ENCODE measurements around the gene RBM48.

DNA sequence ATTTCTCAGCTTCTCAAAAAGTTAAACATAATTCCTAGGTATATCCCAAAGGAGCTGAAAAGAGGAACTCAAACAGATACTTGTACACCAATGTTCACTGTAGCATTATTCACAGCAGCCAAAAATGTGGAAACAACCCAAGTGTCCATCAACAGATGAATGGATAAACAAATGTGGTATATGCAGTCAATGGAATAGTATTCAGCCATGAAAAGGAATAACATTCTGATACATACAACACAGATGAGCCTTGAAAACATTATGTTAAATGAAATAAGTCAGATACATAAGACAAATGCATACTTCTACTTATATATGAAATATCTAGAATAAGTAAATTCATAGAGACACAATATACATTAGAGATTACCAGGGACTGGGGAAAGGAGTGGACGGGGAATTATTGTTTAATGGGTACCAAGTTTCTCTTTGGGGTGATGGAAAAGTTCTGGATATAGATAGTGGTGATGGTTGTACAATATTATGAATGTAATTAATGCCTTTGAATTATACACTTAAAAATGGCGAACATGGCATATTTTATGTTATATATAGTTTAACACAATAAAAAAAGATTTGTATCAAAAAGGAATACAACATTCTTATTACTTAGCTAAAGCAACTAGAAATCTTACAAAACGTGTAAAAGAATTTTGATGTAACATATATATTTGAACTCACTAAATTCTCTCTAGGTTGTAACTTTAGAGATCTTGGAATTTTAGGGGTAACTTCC lies 15.3 kb upstream of the RBM48 start:
- TF ChIP-seq POLR2AphosphoS5 (IDR thresholded peaks at IDR 0.05; ENCODE audit: insufficient read depth, low read depth, low read length): no peak
- TF ChIP-seq, protein P1, sequence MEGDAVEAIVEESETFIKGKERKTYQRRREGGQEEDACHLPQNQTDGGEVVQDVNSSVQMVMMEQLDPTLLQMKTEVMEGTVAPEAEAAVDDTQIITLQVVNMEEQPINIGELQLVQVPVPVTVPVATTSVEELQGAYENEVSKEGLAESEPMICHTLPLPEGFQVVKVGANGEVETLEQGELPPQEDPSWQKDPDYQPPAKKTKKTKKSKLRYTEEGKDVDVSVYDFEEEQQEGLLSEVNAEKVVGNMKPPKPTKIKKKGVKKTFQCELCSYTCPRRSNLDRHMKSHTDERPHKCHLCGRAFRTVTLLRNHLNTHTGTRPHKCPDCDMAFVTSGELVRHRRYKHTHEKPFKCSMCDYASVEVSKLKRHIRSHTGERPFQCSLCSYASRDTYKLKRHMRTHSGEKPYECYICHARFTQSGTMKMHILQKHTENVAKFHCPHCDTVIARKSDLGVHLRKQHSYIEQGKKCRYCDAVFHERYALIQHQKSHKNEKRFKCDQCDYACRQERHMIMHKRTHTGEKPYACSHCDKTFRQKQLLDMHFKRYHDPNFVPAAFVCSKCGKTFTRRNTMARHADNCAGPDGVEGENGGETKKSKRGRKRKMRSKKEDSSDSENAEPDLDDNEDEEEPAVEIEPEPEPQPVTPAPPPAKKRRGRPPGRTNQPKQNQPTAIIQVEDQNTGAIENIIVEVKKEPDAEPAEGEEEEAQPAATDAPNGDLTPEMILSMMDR (IDR thresholded peaks at IDR 0.05; ENCODE audit: extremely low read depth in 1 of 2, insufficient read depth in 1 of 2, low read depth in 1 of 2, low read length in 2 of 2): no peak
- no peak for TF ChIP-seq EZH2 (IDR thresholded peaks at IDR 0.05; ENCODE audit: borderline replicate concordance, low read depth, low read length, severe bottlenecking)
- TF ChIP-seq POLR2A (IDR thresholded peaks at IDR 0.05; ENCODE audit: low read depth, low read length): no peak
- TF ChIP-seq FOS (IDR thresholded peaks at IDR 0.05; ENCODE audit: borderline replicate concordance, insufficient read depth, low read length): no peak
- no peak for TF ChIP-seq MYC (IDR thresholded peaks at IDR 0.05; ENCODE audit: low read depth, low read length)
- TF ChIP-seq, protein P2, sequence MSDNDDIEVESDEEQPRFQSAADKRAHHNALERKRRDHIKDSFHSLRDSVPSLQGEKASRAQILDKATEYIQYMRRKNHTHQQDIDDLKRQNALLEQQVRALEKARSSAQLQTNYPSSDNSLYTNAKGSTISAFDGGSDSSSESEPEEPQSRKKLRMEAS (IDR thresholded peaks at IDR 0.05; ENCODE audit: insufficient read depth, insufficient read length): no peak
- TF ChIP-seq JUN (IDR thresholded peaks at IDR 0.05; ENCODE audit: borderline replicate concordance, insufficient read depth, insufficient read length, low read depth): no peak
- TF ChIP-seq GATA2 (IDR thresholded peaks at IDR 0.05; ENCODE audit: insufficient read depth, insufficient read length, low read depth, low read length): no peak
